OCI-LY3 (cell line): ENCODE measurements around the gene PRSS3.
"Not testable (repeated sequence)": the region's sequence is repeated elsewhere in the genome, so short reads cannot be mapped to it uniquely, and the experiment has no call there.

Experiments used
- EZH2phosphoT487 ChIP-seq: fragments of 200-600 bp; shearing (Covaris generic); IDR thresholded peaks from 2 replicates; pipeline ENCODE4 v1.6.1; 2018; ENCODE audit warnings: antibody characterized with exemption, mixed run types, low read depth
- TF ChIP-seq, protein P1 (sequence below): fragments of 200-600, 300-600 bp; sonication (generic); IDR thresholded peaks from 2 replicates; pipeline ENCODE4 v1.5.1; 2014; ENCODE audit warnings: antibody characterized with exemption, low read length, low read depth

DNA sequence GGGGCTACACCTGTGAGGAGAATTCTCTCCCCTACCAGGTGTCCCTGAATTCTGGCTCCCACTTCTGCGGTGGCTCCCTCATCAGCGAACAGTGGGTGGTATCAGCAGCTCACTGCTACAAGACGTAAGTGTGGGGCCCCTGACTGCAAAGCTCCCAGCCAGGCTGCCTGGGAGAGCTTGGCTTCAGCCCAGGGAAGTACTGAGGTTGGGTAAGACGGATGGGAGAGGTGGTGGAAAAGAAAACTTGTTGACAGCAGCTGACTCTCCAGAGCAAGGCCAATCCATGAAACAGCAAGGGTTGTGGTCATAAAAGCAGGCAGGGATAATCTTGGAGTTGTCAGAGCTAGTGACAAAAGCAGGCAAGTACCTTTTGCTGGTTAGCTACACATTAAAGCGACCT, 1.3 kb downstream of the PRSS3 start:
- TF ChIP-seq, protein P1, sequence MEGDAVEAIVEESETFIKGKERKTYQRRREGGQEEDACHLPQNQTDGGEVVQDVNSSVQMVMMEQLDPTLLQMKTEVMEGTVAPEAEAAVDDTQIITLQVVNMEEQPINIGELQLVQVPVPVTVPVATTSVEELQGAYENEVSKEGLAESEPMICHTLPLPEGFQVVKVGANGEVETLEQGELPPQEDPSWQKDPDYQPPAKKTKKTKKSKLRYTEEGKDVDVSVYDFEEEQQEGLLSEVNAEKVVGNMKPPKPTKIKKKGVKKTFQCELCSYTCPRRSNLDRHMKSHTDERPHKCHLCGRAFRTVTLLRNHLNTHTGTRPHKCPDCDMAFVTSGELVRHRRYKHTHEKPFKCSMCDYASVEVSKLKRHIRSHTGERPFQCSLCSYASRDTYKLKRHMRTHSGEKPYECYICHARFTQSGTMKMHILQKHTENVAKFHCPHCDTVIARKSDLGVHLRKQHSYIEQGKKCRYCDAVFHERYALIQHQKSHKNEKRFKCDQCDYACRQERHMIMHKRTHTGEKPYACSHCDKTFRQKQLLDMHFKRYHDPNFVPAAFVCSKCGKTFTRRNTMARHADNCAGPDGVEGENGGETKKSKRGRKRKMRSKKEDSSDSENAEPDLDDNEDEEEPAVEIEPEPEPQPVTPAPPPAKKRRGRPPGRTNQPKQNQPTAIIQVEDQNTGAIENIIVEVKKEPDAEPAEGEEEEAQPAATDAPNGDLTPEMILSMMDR: not testable (repeated sequence)
- TF ChIP-seq EZH2phosphoT487: not testable (repeated sequence)
